HepG2 (cell line): Measurements from ENCODE around the gene PTPRN. TPM values are rescaled to one million over a fixed set of nuclear protein-coding genes. Genes with fewer than 3 reads are reported as not detected.

Experiments used
- CBX1 ChIP-seq: IDR thresholded peaks from one replicate; pipeline ENCODE4 v1.6.1; 2016; ENCODE audit warnings: antibody characterized with exemption, low read depth
- CENPT ChIP-seq: sonication (generic); formaldehyde crosslinking; IDR thresholded peaks from 2 replicates; pipeline ENCODE4 v1.8.0; 2022; ENCODE audit warnings: low read depth, mild to moderate bottlenecking, moderate library complexity, missing genetic modification reagents
- CENPX ChIP-seq: sonication (generic); formaldehyde crosslinking; IDR thresholded peaks from 2 replicates; pipeline ENCODE4 v1.9.0; 2021; ENCODE audit warnings: mild to moderate bottlenecking, missing genetic modification reagents, moderate library complexity
- DDIT3 ChIP-seq: sonication (generic); formaldehyde crosslinking; IDR thresholded peaks from 2 replicates; pipeline ENCODE4 v1.4.0; 2020; ENCODE audit warnings: mild to moderate bottlenecking, missing genetic modification reagents
- HNRNPLL ChIP-seq: fragments of 200-400 bp; formaldehyde crosslinking; IDR thresholded peaks from 2 replicates; pipeline ENCODE4 v1.6.1; 2017; ENCODE audit warnings: mild to moderate bottlenecking, low read depth, low read length; ENCODE audit not compliant: poor library complexity, severe bottlenecking
- KLF15 ChIP-seq: sonication (generic); formaldehyde crosslinking; IDR thresholded peaks from 2 replicates; pipeline ENCODE4 v1.8.1; 2023; ENCODE audit warnings: borderline replicate concordance, mild to moderate bottlenecking, inconsistent platforms, missing genetic modification reagents, mixed read lengths
- MED8 ChIP-seq: sonication (generic); formaldehyde crosslinking; IDR thresholded peaks from 2 replicates; pipeline ENCODE4 v1.8.1; 2023; ENCODE audit warnings: mild to moderate bottlenecking, missing genetic modification reagents; ENCODE audit not compliant: insufficient replicate concordance
- NR3C1 ChIP-seq: sonication (generic); formaldehyde crosslinking; IDR thresholded peaks from 2 replicates; pipeline ENCODE4 v1.4.0; 2020; ENCODE audit warnings: missing genetic modification reagents
- PHF8 ChIP-seq: sonication (generic); formaldehyde crosslinking; IDR thresholded peaks from 2 replicates; pipeline ENCODE4 v1.5.0; 2020; ENCODE audit warnings: missing genetic modification reagents
- RAD51 ChIP-seq: fragments of 450-650 bp; IDR thresholded peaks from 2 replicates; pipeline ENCODE4 v1.6.1; 2016; ENCODE audit warnings: borderline replicate concordance
- RFX3 ChIP-seq: IDR thresholded peaks from 2 replicates; pipeline ENCODE4 v1.6.1; 2016; ENCODE audit warnings: missing biosample characterization, missing genetic modification reagents
- SALL1 ChIP-seq: sonication (generic); formaldehyde crosslinking; IDR thresholded peaks from 2 replicates; pipeline ENCODE4 v1.8.0; 2022; ENCODE audit warnings: mild to moderate bottlenecking, missing genetic modification reagents
- SMYD3 ChIP-seq: sonication (generic); formaldehyde crosslinking; IDR thresholded peaks from 2 replicates; pipeline ENCODE4 v1.8.1; 2023; ENCODE audit warnings: mild to moderate bottlenecking, missing genetic modification reagents
- SOX5 ChIP-seq: IDR thresholded peaks from 2 replicates; pipeline ENCODE4 v1.6.1; 2016; ENCODE audit warnings: borderline replicate concordance
- ZFY ChIP-seq: sonication (generic); formaldehyde crosslinking; IDR thresholded peaks from 2 replicates; pipeline ENCODE4 v1.4.0; 2020; ENCODE audit warnings: missing genetic modification reagents
- ZMYM3 ChIP-seq: sonication (generic); formaldehyde crosslinking; IDR thresholded peaks from 2 replicates; pipeline ENCODE4 v1.5.1; 2020; ENCODE audit warnings: mild to moderate bottlenecking, missing genetic modification reagents
- ZNF224 ChIP-seq: sonication (generic); formaldehyde crosslinking; IDR thresholded peaks from 2 replicates; pipeline ENCODE4 v1.5.0; 2020; ENCODE audit warnings: mild to moderate bottlenecking, missing genetic modification reagents
- ZNF230 ChIP-seq: sonication (generic); formaldehyde crosslinking; IDR thresholded peaks from 2 replicates; pipeline ENCODE4 v1.4.0; 2020; ENCODE audit warnings: mild to moderate bottlenecking, missing genetic modification reagents
- ZNF292 ChIP-seq: sonication (generic); formaldehyde crosslinking; IDR thresholded peaks from 2 replicates; pipeline ENCODE4 v1.8.1; 2022; ENCODE audit warnings: mild to moderate bottlenecking, low read depth, missing genetic modification reagents, borderline replicate concordance
- ZNF451 ChIP-seq: sonication (generic); formaldehyde crosslinking; IDR thresholded peaks from 2 replicates; pipeline ENCODE4 v1.5.0; 2020; ENCODE audit warnings: mild to moderate bottlenecking, missing genetic modification reagents
- ZNF562 ChIP-seq: sonication (generic); formaldehyde crosslinking; IDR thresholded peaks from 2 replicates; pipeline ENCODE4 v1.8.0; 2022; ENCODE audit warnings: missing genetic modification reagents, borderline replicate concordance
- ZNF777 ChIP-seq: sonication (generic); formaldehyde crosslinking; IDR thresholded peaks from 2 replicates; pipeline ENCODE4 v1.4.0; 2020; ENCODE audit warnings: missing genetic modification reagents
- polyA plus RNA-seq, 8 experiments: library from polyadenylated mRNA; depleted of rRNA in 3 of 8; stranded (reverse) in 7 of 8; unstranded in 1 of 8; fragments of >200 nt; fragmentation: Illumina TruSeq in 4 of 8; extraction: Trizol in 4 of 8; gene quantifications; 2 replicates each; pipeline versions ENCODE4 v1.2.1 to v1.2.3, GENCODE V29; 2011 to 2016; ENCODE audit warnings: low read depth in 4 of 8, missing spikeins in 1 of 8, mixed read lengths in 1 of 8; ENCODE audit not compliant: insufficient read depth in 1 of 8
- total RNA-seq, 5 experiments: library from RNA; depleted of rRNA; stranded (reverse); fragments of >200 nt; fragmentation: Illumina TruSeq; extraction: Trizol; gene quantifications; 2 replicates each; pipeline ENCODE4 v1.2.3, GENCODE V29; 2016; ENCODE audit warnings: low read depth in 1 of 5
- TF ChIP-seq, protein P1 (sequence below): sonication (generic); formaldehyde crosslinking; IDR thresholded peaks from 2 replicates; pipeline ENCODE4 v1.4.0; 2020; ENCODE audit warnings: missing genetic modification reagents
- TF ChIP-seq, protein P2 (sequence below): IDR thresholded peaks from 2 replicates; pipeline ENCODE4 v1.6.1; 2016; ENCODE audit warnings: missing compliant biosample characterization, missing genetic modification reagents, borderline replicate concordance

The PTPRN gene
- total and polyA plus RNA-seq, 2 of the 13 experiments (the other 11 are each of a cell fraction or from before 2014, with no cell fraction given): 0.26 TPM; not detected in 1

DNA sequence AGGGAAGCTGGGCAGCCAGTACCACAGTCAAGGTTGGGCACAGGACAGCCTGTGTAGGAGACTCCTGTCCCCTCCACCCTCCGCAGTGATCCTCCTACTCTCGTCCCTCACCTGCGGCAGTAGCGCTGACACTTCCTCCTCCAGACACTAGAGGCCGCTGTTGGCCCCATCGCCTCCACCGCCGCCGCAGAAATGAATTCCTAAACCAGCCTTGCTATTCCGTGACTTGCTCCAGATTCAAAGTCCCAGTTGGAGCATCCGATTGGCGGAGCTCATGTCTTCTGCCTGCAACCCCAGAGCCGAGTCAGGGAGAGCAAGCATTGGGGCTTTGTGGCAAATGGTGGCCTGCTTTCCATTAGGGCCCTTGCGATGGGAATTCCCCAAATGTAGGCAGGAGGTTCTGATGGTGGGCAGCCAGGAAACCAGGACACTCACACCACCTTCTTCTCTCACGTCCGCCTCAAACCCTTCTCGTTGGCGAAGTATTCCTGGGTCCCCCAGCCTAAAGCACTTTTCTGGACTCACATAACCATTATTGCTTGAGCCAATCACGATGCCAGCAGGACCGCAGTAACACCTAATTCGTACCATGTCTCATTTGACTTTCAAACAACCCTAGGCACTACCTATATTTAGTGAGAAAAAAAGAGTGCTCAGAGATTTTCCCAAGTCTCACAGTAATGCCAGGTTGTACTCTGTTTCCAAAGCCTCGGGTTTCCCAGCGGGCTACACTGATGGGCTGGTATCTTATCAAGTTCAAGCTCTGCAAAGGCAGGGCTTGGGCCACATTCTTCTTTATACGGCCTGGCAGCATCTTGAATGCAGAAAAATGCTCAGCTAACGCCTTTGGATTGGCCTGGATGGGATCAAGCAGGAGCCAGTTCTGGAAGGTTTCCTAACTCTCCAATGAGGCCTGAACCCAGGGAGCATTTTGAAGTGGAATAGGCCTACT, 31.2 kb downstream of the PTPRN start (continued):
- TF ChIP-seq ZFY (CRISPR knock-in tag): peak; percentile 13; the same call in 1 of the 2 replicates
- no peak for TF ChIP-seq ZNF292
- no peak for TF ChIP-seq ZNF777
- TF ChIP-seq ZNF230 (CRISPR knock-in tag): 0 out of 2 replicates have a peak, but pooled peaks have one; percentile 55
- TF ChIP-seq KLF15 (CRISPR knock-in tag): no peak
- no peak for TF ChIP-seq RFX3
- TF ChIP-seq RAD51: no peak
- peak; percentile 30; the same call in 1 of the 2 replicates for TF ChIP-seq PHF8 (CRISPR knock-in tag)
- no peak for TF ChIP-seq ZNF451 (CRISPR knock-in tag)
- no peak for TF ChIP-seq MED8 (CRISPR knock-in tag)
- TF ChIP-seq, protein P1, sequence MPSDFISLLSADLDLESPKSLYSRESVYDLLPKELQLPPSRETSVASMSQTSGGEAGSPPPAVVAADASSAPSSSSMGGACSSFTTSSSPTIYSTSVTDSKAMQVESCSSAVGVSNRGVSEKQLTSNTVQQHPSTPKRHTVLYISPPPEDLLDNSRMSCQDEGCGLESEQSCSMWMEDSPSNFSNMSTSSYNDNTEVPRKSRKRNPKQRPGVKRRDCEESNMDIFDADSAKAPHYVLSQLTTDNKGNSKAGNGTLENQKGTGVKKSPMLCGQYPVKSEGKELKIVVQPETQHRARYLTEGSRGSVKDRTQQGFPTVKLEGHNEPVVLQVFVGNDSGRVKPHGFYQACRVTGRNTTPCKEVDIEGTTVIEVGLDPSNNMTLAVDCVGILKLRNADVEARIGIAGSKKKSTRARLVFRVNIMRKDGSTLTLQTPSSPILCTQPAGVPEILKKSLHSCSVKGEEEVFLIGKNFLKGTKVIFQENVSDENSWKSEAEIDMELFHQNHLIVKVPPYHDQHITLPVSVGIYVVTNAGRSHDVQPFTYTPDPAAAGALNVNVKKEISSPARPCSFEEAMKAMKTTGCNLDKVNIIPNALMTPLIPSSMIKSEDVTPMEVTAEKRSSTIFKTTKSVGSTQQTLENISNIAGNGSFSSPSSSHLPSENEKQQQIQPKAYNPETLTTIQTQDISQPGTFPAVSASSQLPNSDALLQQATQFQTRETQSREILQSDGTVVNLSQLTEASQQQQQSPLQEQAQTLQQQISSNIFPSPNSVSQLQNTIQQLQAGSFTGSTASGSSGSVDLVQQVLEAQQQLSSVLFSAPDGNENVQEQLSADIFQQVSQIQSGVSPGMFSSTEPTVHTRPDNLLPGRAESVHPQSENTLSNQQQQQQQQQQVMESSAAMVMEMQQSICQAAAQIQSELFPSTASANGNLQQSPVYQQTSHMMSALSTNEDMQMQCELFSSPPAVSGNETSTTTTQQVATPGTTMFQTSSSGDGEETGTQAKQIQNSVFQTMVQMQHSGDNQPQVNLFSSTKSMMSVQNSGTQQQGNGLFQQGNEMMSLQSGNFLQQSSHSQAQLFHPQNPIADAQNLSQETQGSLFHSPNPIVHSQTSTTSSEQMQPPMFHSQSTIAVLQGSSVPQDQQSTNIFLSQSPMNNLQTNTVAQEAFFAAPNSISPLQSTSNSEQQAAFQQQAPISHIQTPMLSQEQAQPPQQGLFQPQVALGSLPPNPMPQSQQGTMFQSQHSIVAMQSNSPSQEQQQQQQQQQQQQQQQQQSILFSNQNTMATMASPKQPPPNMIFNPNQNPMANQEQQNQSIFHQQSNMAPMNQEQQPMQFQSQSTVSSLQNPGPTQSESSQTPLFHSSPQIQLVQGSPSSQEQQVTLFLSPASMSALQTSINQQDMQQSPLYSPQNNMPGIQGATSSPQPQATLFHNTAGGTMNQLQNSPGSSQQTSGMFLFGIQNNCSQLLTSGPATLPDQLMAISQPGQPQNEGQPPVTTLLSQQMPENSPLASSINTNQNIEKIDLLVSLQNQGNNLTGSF (CRISPR knock-in tag): no peak; the same call in 1 of the 2 replicates
- no peak for TF ChIP-seq ZNF224 (CRISPR knock-in tag)
- TF ChIP-seq SALL1 (CRISPR knock-in tag): peak; percentile 76; the same call in 1 of the 2 replicates
- no peak for TF ChIP-seq CENPX
- TF ChIP-seq ZMYM3 (CRISPR knock-in tag): no peak
- peak; percentile 96 for TF ChIP-seq HNRNPLL
- TF ChIP-seq NR3C1 (CRISPR knock-in tag): no peak
- TF ChIP-seq, protein P2, sequence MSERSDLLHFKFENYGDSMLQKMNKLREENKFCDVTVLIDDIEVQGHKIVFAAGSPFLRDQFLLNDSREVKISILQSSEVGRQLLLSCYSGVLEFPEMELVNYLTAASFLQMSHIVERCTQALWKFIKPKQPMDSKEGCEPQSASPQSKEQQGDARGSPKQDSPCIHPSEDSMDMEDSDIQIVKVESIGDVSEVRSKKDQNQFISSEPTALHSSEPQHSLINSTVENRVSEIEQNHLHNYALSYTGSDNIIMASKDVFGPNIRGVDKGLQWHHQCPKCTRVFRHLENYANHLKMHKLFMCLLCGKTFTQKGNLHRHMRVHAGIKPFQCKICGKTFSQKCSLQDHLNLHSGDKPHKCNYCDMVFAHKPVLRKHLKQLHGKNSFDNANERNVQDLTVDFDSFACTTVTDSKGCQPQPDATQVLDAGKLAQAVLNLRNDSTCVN (CRISPR knock-in tag): peak; percentile 56; the same call in 1 of the 2 replicates
- no peak for TF ChIP-seq SMYD3 (CRISPR knock-in tag)
- no peak for TF ChIP-seq SOX5 (CRISPR knock-in tag)
- TF ChIP-seq CENPT: no peak
- no peak for TF ChIP-seq ZNF562
- TF ChIP-seq CBX1: no peak
- TF ChIP-seq DDIT3 (CRISPR knock-in tag): no peak
